NCI-H1105 (cell line): ENCODE measurements around the gene PSMB10.
"Not testable (repeated sequence)": the region's sequence is repeated elsewhere in the genome, so short reads cannot be mapped to it uniquely, and the experiment has no call there.

ENCODE experiments used
- DNase-seq: peaks from one replicate; lab custom pipeline; 2025; lab: John Stamatoyannopoulos, UW

Gene PSMB10

GRCh38 chr16:67924140-67924906 lies 12.3 kb downstream of the PSMB10 start:
- DNase-seq, result no peak

- DNase-seq, result peak; percentile 35
These were observed 13.1 kb downstream of the PSMB10 start for GRCh38 chr16:67923414-67924116.

GRCh38 chr16:67922740-67923139 lies 13.9 kb downstream of the PSMB10 start:
- DNase-seq, result peak; percentile 21

GRCh38 chr16:67922221-67922620 lies 14.4 kb downstream of the PSMB10 start:
- DNase-seq, result no peak

- DNase-seq, result no peak
These were observed 16.9 kb downstream of the PSMB10 start for GRCh38 chr16:67919622-67920221.

- no peak for DNase-seq
These were observed 18.8 kb downstream of the PSMB10 start for GRCh38 chr16:67917852-67918236.

GRCh38 chr16:67917140-67917851 lies 19.4 kb downstream of the PSMB10 start:
- no peak for DNase-seq

GRCh38 chr16:67915831-67916723 lies 20.6 kb downstream of the PSMB10 start:
- DNase-seq, result no peak

GRCh38 chr16:67915496-67915769 lies 21.2 kb downstream of the PSMB10 start:
- not testable (repeated sequence) for DNase-seq

GRCh38 chr16:67914758-67915495 lies 21.7 kb downstream of the PSMB10 start:
- no peak for DNase-seq

- DNase-seq, result no peak
These were observed 26.5 kb downstream of the PSMB10 start for GRCh38 chr16:67910158-67910557.

- DNase-seq, result no peak
These were observed 27.5 kb downstream of the PSMB10 start for GRCh38 chr16:67909056-67909742.

- no peak for DNase-seq
These were observed 29.1 kb downstream of the PSMB10 start for GRCh38 chr16:67907397-67908180.

GRCh38 chr16:67902831-67903230 lies 33.8 kb downstream of the PSMB10 start:
- DNase-seq, result no peak

- DNase-seq, result no peak
These were observed 34.9 kb downstream of the PSMB10 start for GRCh38 chr16:67901734-67902133.

- no peak for DNase-seq
These were observed 39.4 kb downstream of the PSMB10 start for GRCh38 chr16:67897231-67897630.

- no peak for DNase-seq
These were observed 42.8 kb downstream of the PSMB10 start for GRCh38 chr16:67893743-67894399.

GRCh38 chr16:67892899-67893742 lies 43.5 kb downstream of the PSMB10 start, which contains the start of gene PSKH1:
TSS of gene PSKH1 (plus strand) at chr16:67893254. CDS start at chr16:67908750, 15,496 bp downstream.
- peak; percentile 85 for DNase-seq
